Astrocyte (in vitro differentiated cells and primary cell): Measurements from ENCODE around the gene POU5F1. TPM values are rescaled to one million over a fixed set of nuclear protein-coding genes. Genes with fewer than 3 reads are reported as not detected.

Experiments
- DNase-seq: peaks from one replicate; pipeline ENCODE4 v3.0.0-alpha.2; 2010; ENCODE audit warnings: low read depth
- FAIRE-seq: peaks from 2 replicates; lab custom pipeline; 2011; peaks lifted over from hg19 to GRCh38; lab: Jason Lieb, UNC
- H2AFZ ChIP-seq: 2 replicates; pipeline ENCODE4 v1.6.0; 2012; ENCODE audit warnings: low read depth, low read length, inconsistent platforms
- H3K27ac ChIP-seq: 2 replicates; pipeline ENCODE4 v1.5.1; 2011; ENCODE audit warnings: low read depth, low read length, inconsistent platforms
- H3K27me3 ChIP-seq: 2 replicates; pipeline ENCODE4 v1.6.0; 2011; ENCODE audit warnings: low read length, inconsistent platforms; ENCODE audit not compliant: insufficient read depth
- H3K36me3 ChIP-seq: 2 replicates; pipeline ENCODE4 v1.5.1; 2011; ENCODE audit warnings: low read length, inconsistent platforms; ENCODE audit not compliant: insufficient read depth
- H3K4me1 ChIP-seq: 2 replicates; pipeline ENCODE4 v1.5.1; 2011; ENCODE audit warnings: low read length, inconsistent platforms; ENCODE audit not compliant: insufficient read depth
- H3K4me2 ChIP-seq: 2 replicates; pipeline ENCODE4 v1.6.0; 2012; ENCODE audit warnings: low read length, inconsistent platforms
- H3K4me3 ChIP-seq: 2 replicates; pipeline ENCODE4 v1.5.1; 2011; ENCODE audit warnings: low read depth, mild to moderate bottlenecking, low read length, inconsistent platforms; ENCODE audit not compliant: insufficient read depth
- H3K79me2 ChIP-seq: 2 replicates; pipeline ENCODE4 v1.6.0; 2012; ENCODE audit warnings: mild to moderate bottlenecking, low read length, inconsistent platforms; ENCODE audit not compliant: insufficient read depth
- H3K9ac ChIP-seq: 2 replicates; pipeline ENCODE4 v1.6.0; 2012; ENCODE audit warnings: mild to moderate bottlenecking, low read length, inconsistent platforms
- H3K9me3 ChIP-seq: 2 replicates; pipeline ENCODE4 v1.5.1; 2012; ENCODE audit warnings: low read depth, mild to moderate bottlenecking, low read length, inconsistent platforms; ENCODE audit not compliant: insufficient read depth
- H4K20me1 ChIP-seq: 2 replicates; pipeline ENCODE4 v1.6.0; 2012; ENCODE audit warnings: low read length, inconsistent platforms; ENCODE audit not compliant: insufficient read depth
- H3K27ac Mint-ChIP-seq: one replicate; pipeline ENCODE4 v1.8.0; 2021; ENCODE audit warnings: mild to moderate bottlenecking, mixed read lengths; ENCODE audit not compliant: unreplicated experiment
- H3K27me3 Mint-ChIP-seq: one replicate; pipeline ENCODE4 v1.8.0; 2021; ENCODE audit warnings: low read depth, mixed read lengths; ENCODE audit not compliant: unreplicated experiment
- H3K36me3 Mint-ChIP-seq: one replicate; pipeline ENCODE4 v1.8.0; 2021; ENCODE audit warnings: low read depth, mixed read lengths; ENCODE audit not compliant: unreplicated experiment
- H3K4me1 Mint-ChIP-seq: one replicate; pipeline ENCODE4 v1.8.0; 2021; ENCODE audit warnings: low read depth, mixed read lengths; ENCODE audit not compliant: unreplicated experiment
- H3K4me3 Mint-ChIP-seq: one replicate; pipeline ENCODE4 v1.8.0; 2021; ENCODE audit warnings: mild to moderate bottlenecking, moderate library complexity, mixed read lengths; ENCODE audit not compliant: unreplicated experiment
- H3K9me3 Mint-ChIP-seq: one replicate; pipeline ENCODE4 v1.8.0; 2021; ENCODE audit warnings: mild to moderate bottlenecking, mixed read lengths; ENCODE audit not compliant: unreplicated experiment
- EZH2 ChIP-seq: IDR thresholded peaks from 2 replicates; pipeline ENCODE4 v1.6.1; 2012; ENCODE audit warnings: mild to moderate bottlenecking, low read length, inconsistent platforms; ENCODE audit not compliant: insufficient read depth
- total RNA-seq: library from RNA; stranded (reverse); gene quantifications from 2 replicates; pipeline ENCODE4 v1.2.1, GENCODE V29; 2021
- TF ChIP-seq, protein P1 (sequence below): IDR thresholded peaks from 2 replicates; pipeline ENCODE4 v1.5.1; 2011; ENCODE audit warnings: low read depth, mild to moderate bottlenecking, inconsistent platforms, low read length, moderate library complexity; ENCODE audit not compliant: insufficient read depth

POU5F1 gene
- total RNA-seq, 1 donor from 2014 or later: 5.4 TPM

DNA sequence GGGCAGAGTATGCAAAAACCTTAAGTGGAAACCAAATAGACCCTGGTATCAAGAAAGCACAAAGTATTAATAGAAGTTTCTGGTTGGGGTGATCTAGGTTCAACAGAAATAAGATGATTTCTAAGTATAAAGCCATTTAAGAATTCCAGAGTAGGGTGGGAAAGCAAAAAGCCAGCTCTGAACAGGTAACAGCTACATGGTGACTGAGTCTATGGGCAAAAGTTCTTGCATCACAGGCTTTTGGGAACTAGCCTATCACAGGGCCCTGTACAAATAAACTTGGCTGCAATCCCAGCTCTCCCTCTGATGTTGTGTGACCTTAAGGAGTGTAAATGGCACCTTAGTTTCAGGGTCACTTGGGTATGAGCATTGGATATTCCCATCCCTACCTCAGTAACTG, 6.6 kb downstream of the POU5F1 start:
- H3K27me3 ChIP-seq: no peaks in the 10 kb centered on the region
- Mint-ChIP-seq H3K36me3 (peaks cover 3% of the 10 kb centered on the region), H3K9me3 (no peaks in the 10 kb centered on the region), H3K27me3 (peaks cover 17% of the 10 kb centered on the region), H3K27ac (no peak overlapping the region), H3K4me1 (peaks cover 2% of the 10 kb centered on the region), H3K4me3 (no peak overlapping the region)
- H3K4me2 ChIP-seq: no peak overlapping the region
- H3K79me2 ChIP-seq: peaks cover 12% of the 10 kb centered on the region
- H2AFZ ChIP-seq: no peak overlapping the region
- no peak overlapping the region for H3K9ac ChIP-seq
- H3K4me3 ChIP-seq: no peak overlapping the region
- no peaks in the 10 kb centered on the region for H4K20me1 ChIP-seq
- no peak for FAIRE-seq
- no peak for DNase-seq
- TF ChIP-seq, protein P1, sequence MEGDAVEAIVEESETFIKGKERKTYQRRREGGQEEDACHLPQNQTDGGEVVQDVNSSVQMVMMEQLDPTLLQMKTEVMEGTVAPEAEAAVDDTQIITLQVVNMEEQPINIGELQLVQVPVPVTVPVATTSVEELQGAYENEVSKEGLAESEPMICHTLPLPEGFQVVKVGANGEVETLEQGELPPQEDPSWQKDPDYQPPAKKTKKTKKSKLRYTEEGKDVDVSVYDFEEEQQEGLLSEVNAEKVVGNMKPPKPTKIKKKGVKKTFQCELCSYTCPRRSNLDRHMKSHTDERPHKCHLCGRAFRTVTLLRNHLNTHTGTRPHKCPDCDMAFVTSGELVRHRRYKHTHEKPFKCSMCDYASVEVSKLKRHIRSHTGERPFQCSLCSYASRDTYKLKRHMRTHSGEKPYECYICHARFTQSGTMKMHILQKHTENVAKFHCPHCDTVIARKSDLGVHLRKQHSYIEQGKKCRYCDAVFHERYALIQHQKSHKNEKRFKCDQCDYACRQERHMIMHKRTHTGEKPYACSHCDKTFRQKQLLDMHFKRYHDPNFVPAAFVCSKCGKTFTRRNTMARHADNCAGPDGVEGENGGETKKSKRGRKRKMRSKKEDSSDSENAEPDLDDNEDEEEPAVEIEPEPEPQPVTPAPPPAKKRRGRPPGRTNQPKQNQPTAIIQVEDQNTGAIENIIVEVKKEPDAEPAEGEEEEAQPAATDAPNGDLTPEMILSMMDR: no peak
- no peak for TF ChIP-seq EZH2
- no peak overlapping the region for H3K27ac ChIP-seq
- peaks cover 8% of the 10 kb centered on the region for H3K4me1 ChIP-seq
- H3K9me3 ChIP-seq: no peaks in the 10 kb centered on the region
- H3K36me3 ChIP-seq: no peaks in the 10 kb centered on the region

GRCh38 chr6:31162463-31163165, 7.9 kb downstream of the POU5F1 start:
- FAIRE-seq (no peak), DNase-seq (no peak)
- H3K36me3 Mint-ChIP-seq: peaks cover 3% of the 10 kb centered on the region
- no peak overlapping the region for H3K27ac ChIP-seq
- no peak overlapping the region for H3K27ac Mint-ChIP-seq
- H3K79me2 ChIP-seq: peaks cover 12% of the 10 kb centered on the region
- no peak overlapping the region for H3K4me3 ChIP-seq
- peaks cover 8% of the 10 kb centered on the region for H3K4me1 ChIP-seq
- H3K36me3 ChIP-seq: no peaks in the 10 kb centered on the region
- H4K20me1 ChIP-seq: no peaks in the 10 kb centered on the region
- H3K9me3 Mint-ChIP-seq: no peaks in the 10 kb centered on the region
- no peak overlapping the region for H2AFZ ChIP-seq
- H3K4me2 ChIP-seq: no peak overlapping the region
- no peaks in the 10 kb centered on the region for H3K9me3 ChIP-seq
- no peak overlapping the region for H3K4me3 Mint-ChIP-seq
- H3K4me1 Mint-ChIP-seq: peaks cover 2% of the 10 kb centered on the region
- TF ChIP-seq EZH2: no peak
- TF ChIP-seq, protein P1: no peak
- H3K27me3 ChIP-seq: no peaks in the 10 kb centered on the region
- H3K27me3 Mint-ChIP-seq: peaks cover 11% of the 10 kb centered on the region
- no peak overlapping the region for H3K9ac ChIP-seq
